Thoracic aorta (tissue), 2 donors: ENCODE data around the gene CDH11. TPM values are rescaled to one million over a fixed set of nuclear protein-coding genes. Genes with fewer than 3 reads are reported as not detected.

Experiments used
- ATAC-seq: fragments of 150-250 bp; one replicate; pipeline ENCODE4 v1.8.0; 2017; ENCODE audit warnings: low read depth; ENCODE audit not compliant: insufficient number of reproducible peaks, low FRiP score
- DNase-seq: peaks from one replicate; pipeline ENCODE4 v3.0.0-alpha.2; 2020; ENCODE audit warnings: low spot score
- H3K27ac ChIP-seq, 2 donors: fragments of 200-600 bp; sonication (generic); 1 replicate in 1 of 2; 2 replicates in 1 of 2; pipeline ENCODE4 v1.5.1; 2016; ENCODE audit warnings: mild to moderate bottlenecking in 2 of 2, moderate library complexity in 2 of 2
- H3K27me3 ChIP-seq: fragments of 200-600 bp; sonication (generic); replicated peaks from 2 replicates; pipeline ENCODE4 v1.6.0; 2016; ENCODE audit warnings: mild to moderate bottlenecking; ENCODE audit not compliant: insufficient read depth
- H3K36me3 ChIP-seq: fragments of 200-600 bp; sonication (generic); one replicate; pipeline ENCODE4 v1.5.1; 2016
- H3K4me1 ChIP-seq, 2 donors: fragments of 200-600 bp; sonication (generic); 1 replicate in 1 of 2; 2 replicates in 1 of 2; pipeline versions ENCODE4 v1.5.1 to v1.6.0; 2016; ENCODE audit warnings: low read depth in 2 of 2, mild to moderate bottlenecking in 1 of 2; ENCODE audit not compliant: control insufficient read depth in 1 of 2
- H3K4me3 ChIP-seq: fragments of 200-600 bp; sonication (generic); 2 replicates; pipeline ENCODE4 v1.5.1; 2016; ENCODE audit warnings: mild to moderate bottlenecking
- H3K9me3 ChIP-seq: fragments of 200-600 bp; sonication (generic); 2 replicates; pipeline ENCODE4 v1.5.1; 2016
- total RNA-seq, 2 donors: library from RNA; depleted of rRNA; stranded (reverse); fragments of >200 nt; gene quantifications; one replicate each; pipeline versions ENCODE4 v1.1.0 to v1.2.3, GENCODE V29; 2016
- TF ChIP-seq, protein P1 (sequence below): fragments of 200-600 bp; sonication (generic); IDR thresholded peaks from one replicate; pipeline ENCODE4 v1.5.1; 2019; ENCODE audit warnings: antibody characterized with exemption

CDH11 gene
- total RNA-seq, 2 donors from 2014 or later: 191 to 354 TPM

DNA sequence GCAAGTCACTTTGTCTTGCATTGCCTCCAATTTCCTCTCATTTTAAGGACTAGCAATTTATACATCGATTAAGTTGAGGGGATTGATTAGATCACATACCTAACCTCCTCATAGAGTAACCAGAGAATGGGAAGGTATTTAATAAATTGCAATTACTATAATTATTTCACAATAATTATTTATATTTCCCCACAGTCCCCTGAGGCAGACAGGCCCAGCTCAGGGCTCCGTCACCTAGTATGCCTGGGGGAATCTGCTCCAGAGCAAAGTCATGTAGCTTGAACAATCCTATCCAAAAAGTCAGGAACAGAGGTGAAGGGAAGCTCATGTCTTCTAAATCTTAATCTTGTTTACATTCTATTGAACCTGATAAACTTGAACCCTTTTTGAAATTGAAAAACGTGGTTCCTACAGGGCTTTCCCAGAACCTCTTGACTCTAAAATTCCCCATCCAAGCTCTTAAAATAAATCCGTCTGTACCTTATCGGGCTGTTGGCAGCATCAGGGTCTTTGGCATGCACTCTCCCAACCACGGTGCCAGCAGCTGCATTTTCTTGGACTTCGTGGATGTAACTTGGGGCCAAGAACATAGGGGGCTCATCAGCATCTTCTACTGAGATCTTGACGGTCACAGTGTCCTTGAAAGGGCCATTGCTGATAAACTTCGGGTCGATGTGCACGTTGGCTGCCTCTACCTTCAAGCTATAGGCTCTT lies 140.1 kb downstream of the CDH11 start:
- no peak for ATAC-seq
- Histone ChIP-seq H3K4me3 (peak overlapping the region; percentile 26), H3K27me3 (no peaks in the 10 kb centered on the region), H3K9me3 (no peaks in the 10 kb centered on the region), H3K27ac (no peak overlapping the region), H3K4me1 (peaks cover 6 to 32% of the 10 kb centered on the region in 2 donors), H3K36me3 (no peaks in the 10 kb centered on the region)
- no peak for DNase-seq
- TF ChIP-seq, protein P1, sequence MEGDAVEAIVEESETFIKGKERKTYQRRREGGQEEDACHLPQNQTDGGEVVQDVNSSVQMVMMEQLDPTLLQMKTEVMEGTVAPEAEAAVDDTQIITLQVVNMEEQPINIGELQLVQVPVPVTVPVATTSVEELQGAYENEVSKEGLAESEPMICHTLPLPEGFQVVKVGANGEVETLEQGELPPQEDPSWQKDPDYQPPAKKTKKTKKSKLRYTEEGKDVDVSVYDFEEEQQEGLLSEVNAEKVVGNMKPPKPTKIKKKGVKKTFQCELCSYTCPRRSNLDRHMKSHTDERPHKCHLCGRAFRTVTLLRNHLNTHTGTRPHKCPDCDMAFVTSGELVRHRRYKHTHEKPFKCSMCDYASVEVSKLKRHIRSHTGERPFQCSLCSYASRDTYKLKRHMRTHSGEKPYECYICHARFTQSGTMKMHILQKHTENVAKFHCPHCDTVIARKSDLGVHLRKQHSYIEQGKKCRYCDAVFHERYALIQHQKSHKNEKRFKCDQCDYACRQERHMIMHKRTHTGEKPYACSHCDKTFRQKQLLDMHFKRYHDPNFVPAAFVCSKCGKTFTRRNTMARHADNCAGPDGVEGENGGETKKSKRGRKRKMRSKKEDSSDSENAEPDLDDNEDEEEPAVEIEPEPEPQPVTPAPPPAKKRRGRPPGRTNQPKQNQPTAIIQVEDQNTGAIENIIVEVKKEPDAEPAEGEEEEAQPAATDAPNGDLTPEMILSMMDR: no peak

DNA sequence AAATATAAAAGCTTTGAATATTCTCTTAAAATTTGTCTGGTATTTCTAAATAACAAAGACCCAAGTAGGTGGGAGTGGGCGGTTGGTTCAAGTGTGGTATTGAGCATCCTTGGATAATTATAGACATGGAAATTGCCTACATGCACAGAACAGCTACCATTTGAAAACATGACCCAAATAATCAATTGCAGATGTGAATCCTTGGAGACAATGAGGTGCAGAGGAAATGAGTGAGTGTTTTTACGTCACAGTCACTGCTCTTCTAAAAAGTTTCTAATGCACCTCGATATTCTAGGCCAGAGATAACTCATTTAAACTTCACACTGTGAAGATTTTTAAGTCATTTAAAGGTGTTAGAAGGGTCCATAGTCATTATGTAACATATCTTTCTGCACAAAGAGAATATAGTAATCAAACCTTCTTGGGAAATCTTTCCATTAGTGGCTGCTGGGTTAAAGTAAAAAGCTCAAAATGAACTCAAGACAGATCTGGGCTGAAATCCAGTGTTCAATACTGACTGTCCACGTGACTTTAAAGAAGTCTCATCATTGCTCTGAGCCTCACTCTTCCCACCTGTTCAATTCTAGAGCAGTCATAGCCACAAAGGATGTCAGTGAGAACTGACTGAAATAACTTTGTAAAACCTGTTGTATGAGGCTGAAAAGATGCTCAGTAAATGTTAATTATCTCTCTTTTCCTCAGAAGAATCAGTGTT lies 144.5 kb downstream of the CDH11 start:
- H3K4me3 ChIP-seq: no peak overlapping the region
- peaks cover 3% of the 10 kb centered on the region for H3K36me3 ChIP-seq
- DNase-seq (no peak), ATAC-seq (no peak)
- TF ChIP-seq, protein P1: no peak
- H3K27me3 ChIP-seq: no peaks in the 10 kb centered on the region
- H3K9me3 ChIP-seq: no peaks in the 10 kb centered on the region
- H3K4me1 ChIP-seq: peaks cover 6 to 22% of the 10 kb centered on the region in 2 donors
- no peak overlapping the region for H3K27ac ChIP-seq

DNA sequence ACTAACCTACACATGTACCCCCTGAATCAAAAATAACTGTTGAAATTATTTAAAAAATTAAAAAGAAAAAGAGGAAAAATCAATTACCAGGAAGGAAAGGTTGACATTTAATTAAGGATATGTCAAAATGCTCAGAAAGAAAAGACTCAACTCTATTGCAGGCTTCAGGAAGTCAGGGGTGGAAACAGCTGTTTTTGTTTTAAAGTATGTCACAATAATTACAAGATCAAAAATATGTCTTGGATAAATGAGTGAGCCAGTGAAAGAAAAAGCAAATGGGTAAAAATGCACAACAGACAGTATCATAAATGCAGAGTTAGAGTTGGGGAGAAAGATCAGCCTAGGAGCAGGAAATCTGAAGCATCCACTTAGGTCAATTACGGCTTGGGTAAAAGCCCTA lies 146.0 kb downstream of the CDH11 start:
- DNase-seq (no peak), ATAC-seq (no peak)
- no peak overlapping the region for H3K27ac ChIP-seq
- TF ChIP-seq, protein P1: no peak
- peaks cover 14% of the 10 kb centered on the region for H3K36me3 ChIP-seq
- H3K4me1 ChIP-seq: peaks cover 0 to 6% of the 10 kb centered on the region in 2 donors
- no peaks in the 10 kb centered on the region for H3K9me3 ChIP-seq
- no peak overlapping the region for H3K4me3 ChIP-seq
- H3K27me3 ChIP-seq: no peaks in the 10 kb centered on the region

DNA sequence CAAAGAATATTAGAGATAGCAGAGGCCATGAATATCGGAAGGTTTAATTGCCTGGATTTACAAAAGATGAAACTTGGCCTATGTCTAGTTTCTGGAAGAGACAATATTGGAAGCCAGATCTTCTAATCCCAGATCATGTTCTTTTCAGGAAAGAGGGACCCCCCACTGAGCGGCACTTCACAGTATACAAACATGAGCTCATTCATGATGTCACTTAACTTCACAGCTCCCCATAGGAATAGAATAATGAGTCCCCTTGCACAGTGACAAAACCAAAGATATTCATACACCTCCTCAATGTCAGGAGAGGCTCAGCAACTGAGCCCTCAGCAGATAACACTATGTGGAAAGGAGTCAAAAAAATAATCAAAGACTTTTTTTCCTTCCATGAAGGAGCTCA lies 147.5 kb downstream of the CDH11 start:
- DNase-seq: no peak
- H3K9me3 ChIP-seq: no peaks in the 10 kb centered on the region
- no peaks in the 10 kb centered on the region for H3K4me1 ChIP-seq
- H3K27ac ChIP-seq: no peak overlapping the region
- no peak overlapping the region for H3K4me3 ChIP-seq
- TF ChIP-seq, protein P1: no peak
- peaks cover 14% of the 10 kb centered on the region for H3K36me3 ChIP-seq
- no peaks in the 10 kb centered on the region for H3K27me3 ChIP-seq
- no peak for ATAC-seq

DNA sequence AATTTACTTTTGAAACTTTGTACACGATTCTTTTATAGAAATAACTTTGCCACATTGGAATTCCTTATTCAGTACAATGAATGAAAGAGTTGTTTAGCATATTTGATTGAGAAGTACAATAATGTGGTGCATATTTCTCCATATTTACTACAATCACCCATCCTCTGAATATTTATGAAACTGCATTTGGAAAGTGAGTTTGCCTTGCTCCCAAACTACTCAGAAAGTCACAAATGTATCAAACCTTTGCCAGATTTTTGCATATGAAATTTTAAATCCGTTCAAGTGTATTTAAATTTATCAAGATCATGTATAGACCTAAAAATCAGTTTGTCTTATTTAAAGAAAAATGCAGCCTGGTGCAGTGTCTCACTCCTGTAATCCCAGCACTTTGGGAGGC lies 148.7 kb downstream of the CDH11 start:
- Histone ChIP-seq H3K36me3 (peaks cover 14% of the 10 kb centered on the region), H3K27me3 (no peaks in the 10 kb centered on the region), H3K4me3 (no peak overlapping the region), H3K27ac (no peak overlapping the region), H3K9me3 (no peaks in the 10 kb centered on the region), H3K4me1 (peaks cover 4 to 10% of the 10 kb centered on the region in 2 donors)
- ATAC-seq (no peak), DNase-seq (no peak)
- TF ChIP-seq, protein P1: no peak
